HG03175 (cell line): Measurements from ENCODE around the gene MPZL3.
"Not testable (repeated sequence)": the region's sequence is repeated elsewhere in the genome, so short reads cannot be mapped to it uniquely, and the experiment has no call there.

Experiments used
- ATAC-seq: cut with Tn5 transposase; IDR thresholded peaks from one replicate; pipeline ENCODE4 v1.9.1; 2021; ENCODE audit warnings: mild to moderate bottlenecking, moderate library complexity; ENCODE audit not compliant: unreplicated experiment

Gene MPZL3

DNA sequence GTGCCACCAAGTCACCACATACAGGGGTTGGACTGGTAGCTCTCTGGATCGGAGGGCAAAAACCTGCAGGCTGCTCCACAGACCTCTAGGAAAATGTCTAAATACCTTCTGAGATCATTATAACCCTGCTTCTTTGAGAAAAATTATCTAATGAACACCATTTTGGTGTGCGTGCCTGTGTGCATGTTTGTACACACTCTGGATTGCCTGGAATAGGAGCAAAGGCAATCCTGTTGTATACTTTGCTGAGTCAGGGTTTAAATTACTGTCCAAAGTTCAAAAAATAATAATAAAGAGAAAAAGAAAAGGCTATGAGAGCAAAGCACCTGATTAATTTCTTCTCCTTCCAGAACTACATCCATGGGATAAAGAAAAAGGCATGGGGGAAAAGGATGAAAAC, 38.4 kb downstream of the MPZL3 start:
- ATAC-seq, result no peak

GRCh38 chr11:118213201-118213600, 39.0 kb downstream of the MPZL3 start:
- ATAC-seq, result no peak

DNA sequence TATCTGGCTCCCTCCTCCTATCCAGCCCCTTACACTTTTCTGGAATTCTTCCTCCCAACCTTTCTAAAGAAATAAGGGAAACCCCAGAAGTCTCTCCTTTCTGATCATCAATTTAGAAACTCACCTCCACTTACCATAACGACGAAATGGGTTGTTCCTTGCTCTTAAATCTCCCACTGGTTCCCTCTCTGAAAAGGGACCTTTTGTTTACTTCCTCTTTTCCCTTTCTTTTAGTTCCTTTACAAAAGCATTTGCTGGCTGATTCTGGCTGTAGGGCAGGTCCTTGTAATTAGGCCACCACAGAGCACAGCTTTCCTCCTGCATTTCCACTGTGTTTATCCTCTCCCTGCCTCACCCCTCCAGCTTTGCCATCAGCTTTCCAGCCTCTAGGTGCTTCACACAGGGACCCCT, 39.4 kb downstream of the MPZL3 start:
- no peak for ATAC-seq

GRCh38 chr11:118212131-118212725, 39.9 kb downstream of the MPZL3 start:
- ATAC-seq, result no peak

DNA sequence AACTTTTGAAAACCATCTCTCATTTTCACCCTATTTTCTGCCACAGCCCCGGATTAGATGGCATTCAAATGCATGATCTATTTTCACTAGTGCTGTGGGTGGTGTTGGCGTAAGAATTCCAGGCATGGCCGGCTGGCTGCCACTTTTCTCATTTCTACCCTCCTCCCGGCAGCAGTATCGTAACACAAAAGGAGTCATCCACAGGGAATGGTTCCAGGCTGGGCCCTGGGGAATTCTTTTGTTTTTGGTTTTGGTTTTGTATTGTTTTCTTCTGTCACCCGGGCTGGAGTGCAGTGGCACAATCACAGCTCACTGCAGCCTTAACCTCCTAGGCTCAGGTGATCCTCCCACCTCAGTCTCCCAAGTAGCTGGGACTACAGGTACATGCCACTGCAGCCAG, 41.2 kb downstream of the MPZL3 start:
- no peak for ATAC-seq

- no peak for ATAC-seq
Observed at GRCh38 chr11:118210323-118210722, 41.8 kb downstream of the MPZL3 start.

GRCh38 chr11:118209033-118209432, 43.1 kb downstream of the MPZL3 start:
- no peak for ATAC-seq

- ATAC-seq, result no peak
Observed at GRCh38 chr11:118207079-118207478, 45.1 kb downstream of the MPZL3 start.

GRCh38 chr11:118206391-118207031, 45.7 kb downstream of the MPZL3 start:
- no peak for ATAC-seq

- no peak for ATAC-seq
Observed at GRCh38 chr11:118205606-118206378, 46.4 kb downstream of the MPZL3 start.

DNA sequence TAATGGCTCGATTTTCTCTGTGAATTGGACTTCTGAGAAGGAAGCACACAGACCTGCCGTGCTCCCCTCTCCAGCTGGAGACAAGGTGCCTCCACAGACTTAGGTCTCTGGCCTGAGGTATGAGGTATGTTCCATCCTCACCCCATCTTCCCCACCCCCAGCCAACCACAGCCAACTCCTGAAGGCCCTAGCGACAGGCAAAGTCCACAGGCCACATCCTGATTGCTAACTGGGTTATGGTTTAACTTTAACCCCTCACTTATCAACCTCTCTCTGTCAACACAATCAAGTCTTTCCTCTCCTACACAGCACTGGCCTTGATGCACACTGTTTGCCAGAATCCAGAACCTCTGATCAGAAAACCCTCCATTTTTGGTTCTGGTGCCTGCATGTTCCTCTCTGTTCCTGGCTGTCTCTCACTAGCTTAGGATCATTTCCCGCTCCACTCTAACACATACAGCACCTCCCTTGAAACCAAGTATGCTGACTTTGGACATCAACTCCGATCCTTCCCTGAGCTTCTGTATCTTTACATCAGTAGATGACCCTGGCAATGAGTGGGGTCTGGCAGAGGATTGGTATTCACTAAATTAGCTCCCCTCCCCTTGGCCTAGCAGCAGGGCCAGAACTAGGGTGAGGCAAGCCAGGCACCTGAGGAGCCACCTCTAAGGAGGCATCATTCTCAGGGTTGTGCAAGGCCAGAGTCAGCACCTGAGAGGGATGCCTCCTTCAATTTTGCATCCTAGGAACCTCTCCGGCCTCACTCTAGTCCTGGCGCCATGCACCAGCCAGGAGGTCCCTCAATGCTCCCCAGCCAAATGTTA, 49.4 kb downstream of the MPZL3 start:
- peak; percentile 67 for ATAC-seq

- no peak for ATAC-seq
Observed at GRCh38 chr11:118201966-118202365, 50.2 kb downstream of the MPZL3 start.

- no peak for ATAC-seq
Observed at GRCh38 chr11:118200901-118201680, 51.1 kb downstream of the MPZL3 start.

GRCh38 chr11:118200497-118200896, 51.7 kb downstream of the MPZL3 start:
- no peak for ATAC-seq

DNA sequence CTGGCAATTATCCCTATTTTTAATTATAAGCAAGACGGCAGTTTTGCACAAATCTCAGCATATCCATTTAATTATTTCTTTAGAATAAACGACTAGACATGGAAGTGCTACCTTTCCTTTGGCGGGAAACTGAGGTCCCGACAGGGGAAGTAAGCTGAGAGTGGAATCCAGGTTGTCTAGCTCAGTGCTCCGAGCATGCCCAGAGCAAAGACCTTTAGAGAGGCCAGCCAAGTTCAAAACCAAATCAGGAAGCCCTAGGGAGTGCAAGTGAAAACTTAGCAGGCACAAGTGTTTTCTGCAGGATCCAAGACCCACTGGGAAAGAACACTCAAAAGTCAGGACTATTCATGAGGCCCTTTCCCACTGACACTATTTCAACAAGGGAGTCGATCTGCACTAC, 53.0 kb downstream of the MPZL3 start:
- no peak for ATAC-seq

DNA sequence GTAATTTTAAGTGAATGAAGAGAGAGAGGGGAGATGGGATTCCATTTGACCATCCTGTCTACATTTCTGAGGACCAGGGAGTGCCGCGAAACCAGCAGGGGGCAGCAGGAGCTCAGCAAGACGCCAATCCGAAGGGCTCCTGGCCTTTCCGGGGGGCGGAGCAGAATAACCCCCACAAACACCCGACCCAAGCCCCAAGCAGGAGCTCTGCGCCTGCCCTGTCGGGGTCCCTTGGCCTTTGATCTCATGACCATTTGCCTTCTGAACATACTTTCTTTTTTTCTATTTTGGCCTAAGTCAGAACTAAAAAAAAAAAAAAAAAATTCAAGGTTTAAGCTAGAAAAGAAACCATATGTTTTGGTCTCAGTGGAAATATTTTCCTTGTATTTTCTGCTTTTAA, 53.8 kb downstream of the MPZL3 start:
- no peak for ATAC-seq

- no peak for ATAC-seq
Observed at GRCh38 chr11:118194835-118195627, 57.1 kb downstream of the MPZL3 start.

DNA sequence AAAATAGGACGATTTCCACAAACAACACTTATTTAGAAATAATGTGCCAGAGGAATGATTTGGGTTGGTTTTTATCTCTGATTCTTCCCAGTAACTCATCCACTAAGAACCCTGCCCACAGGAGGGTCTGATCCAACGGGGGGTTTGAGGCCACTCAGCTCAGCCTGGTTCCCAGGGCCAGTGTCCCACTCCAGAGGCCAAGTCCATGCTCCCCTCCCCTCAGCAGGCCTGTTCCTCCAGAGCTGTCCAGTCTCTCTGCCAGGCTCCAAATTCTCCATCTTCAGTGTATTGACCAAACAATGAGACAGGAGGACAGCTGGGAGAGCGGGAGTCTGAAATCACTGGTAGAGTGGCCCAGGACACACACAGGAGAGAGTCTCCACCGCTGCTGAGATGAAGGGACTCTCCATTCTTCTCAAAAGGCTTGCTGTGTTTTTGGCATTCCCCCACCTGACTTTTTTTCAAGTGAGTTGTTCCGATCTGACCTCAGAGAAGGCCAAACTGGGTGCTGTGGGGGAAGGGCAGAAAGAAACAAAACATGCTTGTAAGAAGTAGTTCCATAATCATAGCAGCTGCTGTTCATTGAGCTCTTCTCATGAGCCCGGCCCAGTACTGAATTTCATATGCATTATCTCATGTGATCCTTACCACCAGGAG, 58.1 kb downstream of the MPZL3 start:
- ATAC-seq, result no peak

- not testable (repeated sequence) for ATAC-seq
Observed at GRCh38 chr11:118192817-118193216, 59.3 kb downstream of the MPZL3 start.
